HL-60/S4 treated with retinoic acid at 250 ng/mL for 4 days and 3 days (cell line): ENCODE measurements around the gene PARD3B.

Experiments used
- in situ Hi-C: fragments of 300-500 bp; cut with MboI; formaldehyde crosslinking; loops from 2 replicates; pipeline ENCODE4 v1.7.0; 2022; ENCODE audit warnings: low sequenced_read_pairs

PARD3B gene

GRCh38 chr2:204544961-204545860, at the start of gene PARD3B:
TSS of gene PARD3B (plus strand) at chr2:204545475. CDS start at chr2:204546000, 525 bp downstream.
- in situ Hi-C loops, result no loop called here

- in situ Hi-C loops, result no loop called here
These were observed 48.5 kb upstream of the PARD3B start for GRCh38 chr2:204496779-204497178.

- in situ Hi-C loops, result no loop called here
These were observed 47.4 kb upstream of the PARD3B start for GRCh38 chr2:204497855-204498254.

GRCh38 chr2:204498291-204498690, 47.0 kb upstream of the PARD3B start:
- in situ Hi-C loops, result no loop called here

- in situ Hi-C loops, result no loop called here
These were observed 41.4 kb upstream of the PARD3B start for GRCh38 chr2:204503869-204504268.

- in situ Hi-C loops, result no loop called here
These were observed 40.7 kb upstream of the PARD3B start for GRCh38 chr2:204504594-204504993.

- in situ Hi-C loops, result no loop called here
These were observed 39.8 kb upstream of the PARD3B start for GRCh38 chr2:204505488-204505887.

GRCh38 chr2:204505946-204506345, 39.3 kb upstream of the PARD3B start:
- in situ Hi-C loops, result no loop called here

- in situ Hi-C loops, result no loop called here
These were observed 37.6 kb upstream of the PARD3B start for GRCh38 chr2:204507636-204508035.

GRCh38 chr2:204510709-204511420, 34.4 kb upstream of the PARD3B start:
- in situ Hi-C loops, result no loop called here

GRCh38 chr2:204514439-204514838, 30.8 kb upstream of the PARD3B start:
- in situ Hi-C loops, result no loop called here

- in situ Hi-C loops, result no loop called here
These were observed 29.9 kb upstream of the PARD3B start for GRCh38 chr2:204515416-204515815.

GRCh38 chr2:204517154-204517553, 28.1 kb upstream of the PARD3B start:
- in situ Hi-C loops, result no loop called here

GRCh38 chr2:204529795-204530463, 15.3 kb upstream of the PARD3B start:
- in situ Hi-C loops, result no loop called here

GRCh38 chr2:204530464-204530805, 14.8 kb upstream of the PARD3B start:
- in situ Hi-C loops, result no loop called here

- in situ Hi-C loops, result no loop called here
These were observed 11.5 kb upstream of the PARD3B start for GRCh38 chr2:204533629-204534370.

GRCh38 chr2:204535356-204535755, 9.9 kb upstream of the PARD3B start:
- in situ Hi-C loops, result no loop called here

- in situ Hi-C loops, result no loop called here
These were observed 9.5 kb upstream of the PARD3B start for GRCh38 chr2:204535764-204536163.

GRCh38 chr2:204538182-204539018, 6.9 kb upstream of the PARD3B start:
- in situ Hi-C loops, result no loop called here

- in situ Hi-C loops, result no loop called here
These were observed 6.3 kb upstream of the PARD3B start for GRCh38 chr2:204539019-204539385.
